HUES64 (cell line): Measurements from ENCODE around the gene SLC16A12.

Source experiments
- H3K27ac ChIP-seq: 2 replicates; pipeline ENCODE4 v1.7.0; 2013; ENCODE audit warnings: low read depth, low read length, inconsistent platforms
- H3K27me3 ChIP-seq: 2 replicates; pipeline ENCODE4 v1.6.1; 2013; ENCODE audit warnings: mild to moderate bottlenecking, low read length; ENCODE audit not compliant: insufficient read depth
- H3K36me3 ChIP-seq: 2 replicates; pipeline ENCODE4 v1.6.1; 2013; ENCODE audit warnings: mild to moderate bottlenecking, low read length; ENCODE audit not compliant: insufficient read depth
- H3K4me1 ChIP-seq: 2 replicates; pipeline ENCODE4 v1.6.1; 2013; ENCODE audit warnings: mild to moderate bottlenecking, low read length, moderate library complexity; ENCODE audit not compliant: insufficient read depth
- H3K4me3 ChIP-seq: 2 replicates; pipeline ENCODE4 v1.5.1; 2013; ENCODE audit warnings: mild to moderate bottlenecking, low read length, moderate library complexity
- H3K9ac ChIP-seq: 2 replicates; pipeline ENCODE4 v1.6.1; 2013; ENCODE audit warnings: mild to moderate bottlenecking, low read depth, low read length
- H3K9me3 ChIP-seq: 2 replicates; pipeline ENCODE4 v1.6.1; 2013; ENCODE audit warnings: low read depth, low read length; ENCODE audit not compliant: insufficient read depth
- WGBS: fragments of 150-250, 120-280 bp; methylation state at CpG from one replicate; pipeline ENCODE4 v1.1.7; 2013; ENCODE audit warnings: missing lambda C conversion rate; 5-methylcytosine and 5-hydroxymethylcytosine counted together

Gene SLC16A12

DNA sequence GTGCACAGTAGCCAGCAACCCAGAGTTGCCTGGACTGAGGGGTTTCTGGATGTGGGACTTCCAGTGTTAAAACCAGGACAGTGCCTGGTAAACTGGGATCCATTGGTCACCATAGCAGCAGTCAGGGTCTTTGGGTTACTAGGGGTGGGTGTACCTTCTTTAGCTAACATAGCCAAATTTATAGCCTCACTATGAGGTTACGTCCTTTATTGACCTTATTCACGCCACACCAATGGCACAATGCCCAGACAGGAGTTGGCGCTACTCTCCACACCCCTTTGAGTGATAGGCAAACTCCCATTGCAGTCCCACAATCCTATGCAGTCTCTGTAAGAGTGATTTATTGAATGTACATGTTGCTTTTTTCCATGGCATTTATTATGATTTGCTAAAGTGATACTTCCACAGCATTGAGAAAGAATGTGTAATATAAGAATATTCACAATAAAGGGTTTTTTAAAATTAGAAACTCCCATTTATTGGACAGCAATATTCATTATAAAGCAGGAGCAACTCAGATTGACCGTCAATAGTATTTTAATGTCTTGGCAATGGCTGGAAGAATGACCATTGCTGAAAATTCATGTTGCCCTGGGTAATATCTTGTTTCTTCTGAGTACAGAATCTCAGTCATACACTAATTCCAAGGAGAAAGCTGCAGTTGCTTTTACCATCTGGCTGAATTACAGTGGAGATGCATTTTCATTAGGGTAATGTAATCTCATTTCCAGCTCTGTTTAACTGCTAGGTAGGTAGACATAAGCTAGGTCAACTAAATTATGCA lies 95.0 kb downstream of the SLC16A12 start:
- no peak overlapping the region for H3K9ac ChIP-seq
- H3K27me3 ChIP-seq: no peaks in the 10 kb centered on the region
- 97% methylated on average over 4 of the region's 4 CpGs for WGBS
- H3K36me3 ChIP-seq: no peaks in the 10 kb centered on the region
- H3K27ac ChIP-seq: no peak overlapping the region
- H3K9me3 ChIP-seq: peaks cover 8% of the 10 kb centered on the region; the same call in 1 of the 2 replicates
- no peaks in the 10 kb centered on the region; the same call in 1 of the 2 replicates for H3K4me1 ChIP-seq
- H3K4me3 ChIP-seq: no peak overlapping the region

DNA sequence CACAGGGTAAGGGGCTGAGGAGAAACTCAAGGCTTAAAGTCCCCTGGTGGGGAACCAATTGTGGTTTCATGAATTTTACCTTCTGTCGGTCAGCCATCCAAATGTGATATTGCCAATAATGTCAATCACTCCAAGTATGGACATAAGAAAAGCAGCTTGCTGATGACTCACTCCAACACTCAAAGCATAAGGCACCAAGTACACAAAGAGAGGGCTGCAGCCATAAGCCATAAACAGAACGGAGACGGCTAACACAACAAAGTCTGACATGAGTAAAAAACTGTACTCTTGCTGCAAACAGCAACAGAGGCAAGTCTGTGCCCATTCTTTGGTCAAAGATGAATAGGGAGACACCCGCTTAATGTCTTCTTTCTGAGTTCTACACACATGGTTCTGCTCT lies 96.9 kb downstream of the SLC16A12 start:
- no peaks in the 10 kb centered on the region; the same call in none of the 2 replicates for H3K4me1 ChIP-seq
- H3K27me3 ChIP-seq: no peaks in the 10 kb centered on the region
- 94% methylated on average over 4 of the region's 4 CpGs for WGBS
- no peak overlapping the region for H3K27ac ChIP-seq
- H3K9me3 ChIP-seq: no peaks in the 10 kb centered on the region; the same call in 1 of the 2 replicates
- H3K9ac ChIP-seq: no peak overlapping the region
- H3K4me3 ChIP-seq: no peak overlapping the region
- no peaks in the 10 kb centered on the region for H3K36me3 ChIP-seq

DNA sequence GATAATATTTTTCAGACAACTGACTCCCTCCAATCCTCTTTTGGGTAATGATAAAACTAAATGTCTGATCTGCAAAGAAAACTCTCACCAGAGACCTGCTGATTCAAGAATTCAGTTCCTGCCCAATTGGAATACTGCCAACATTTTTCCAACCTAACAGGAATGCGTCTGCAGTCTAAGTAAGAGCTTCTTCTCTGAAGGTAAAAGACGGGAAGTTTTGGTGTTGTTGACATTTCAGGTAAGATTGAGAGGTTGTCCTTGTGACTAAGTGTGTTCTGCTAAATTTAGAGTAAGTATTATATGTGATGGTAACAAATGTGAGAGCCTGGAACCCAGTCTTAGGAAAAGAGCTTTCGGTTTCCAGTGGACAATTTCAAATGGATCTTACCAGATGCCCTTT lies 103.4 kb downstream of the SLC16A12 start:
- Histone ChIP-seq H3K9ac (no peak overlapping the region), H3K4me1 (peaks cover 10% of the 10 kb centered on the region), H3K27ac (no peak overlapping the region), H3K36me3 (no peaks in the 10 kb centered on the region), H3K9me3 (no peaks in the 10 kb centered on the region), H3K4me3 (no peak overlapping the region), H3K27me3 (no peaks in the 10 kb centered on the region)
- 90% methylated on average over 3 of the region's 3 CpGs for WGBS

DNA sequence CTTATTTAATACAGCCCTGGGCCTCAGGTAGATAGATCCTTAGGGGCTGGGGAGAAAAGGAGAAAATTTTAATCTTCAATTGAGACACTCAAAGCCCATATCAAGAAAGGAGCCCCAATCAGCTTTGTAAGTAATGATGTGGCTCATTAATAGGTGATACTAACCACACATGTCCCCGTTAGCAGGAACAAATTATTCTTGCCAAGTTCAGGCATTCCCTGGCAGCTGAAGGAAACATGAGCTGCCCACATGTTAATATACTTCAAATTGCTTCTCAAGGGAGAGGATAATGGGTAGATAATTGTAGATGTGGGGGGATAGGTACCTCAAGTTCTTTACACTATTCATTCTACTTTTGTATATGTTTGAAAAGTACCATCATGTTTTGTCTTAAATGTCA lies 106.5 kb downstream of the SLC16A12 start:
- Histone ChIP-seq H3K36me3 (no peaks in the 10 kb centered on the region), H3K27ac (no peak overlapping the region), H3K4me3 (no peak overlapping the region), H3K4me1 (peaks cover 10% of the 10 kb centered on the region), H3K27me3 (no peaks in the 10 kb centered on the region), H3K9me3 (no peaks in the 10 kb centered on the region), H3K9ac (no peak overlapping the region)
- WGBS: 100% methylated on average over 1 of the region's 1 CpG

DNA sequence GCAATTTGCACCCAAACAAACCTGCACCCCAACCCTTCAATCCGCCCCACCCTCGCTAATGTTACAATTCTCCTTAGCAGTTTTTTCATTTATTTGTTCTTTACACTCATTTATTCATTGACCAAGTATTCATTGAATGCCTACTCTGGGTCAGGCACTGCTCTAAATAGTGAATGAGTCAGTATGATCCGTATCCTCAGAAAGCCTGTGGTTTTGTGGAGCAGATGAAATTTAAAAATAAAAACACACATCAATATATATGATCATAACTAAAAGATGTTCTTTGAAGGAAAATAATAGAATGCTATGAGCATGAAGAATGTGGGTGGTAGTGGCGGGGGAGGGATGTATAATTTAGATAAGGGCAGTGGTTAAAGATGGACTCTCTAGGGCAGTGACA lies 107.8 kb downstream of the SLC16A12 start:
- H3K36me3 ChIP-seq: no peaks in the 10 kb centered on the region
- no peaks in the 10 kb centered on the region for H3K27me3 ChIP-seq
- 90% methylated on average over 3 of the region's 4 CpGs for WGBS
- peaks cover 10% of the 10 kb centered on the region for H3K4me1 ChIP-seq
- H3K9me3 ChIP-seq: no peaks in the 10 kb centered on the region
- H3K4me3 ChIP-seq: no peak overlapping the region
- H3K27ac ChIP-seq: no peak overlapping the region
- H3K9ac ChIP-seq: no peak overlapping the region

DNA sequence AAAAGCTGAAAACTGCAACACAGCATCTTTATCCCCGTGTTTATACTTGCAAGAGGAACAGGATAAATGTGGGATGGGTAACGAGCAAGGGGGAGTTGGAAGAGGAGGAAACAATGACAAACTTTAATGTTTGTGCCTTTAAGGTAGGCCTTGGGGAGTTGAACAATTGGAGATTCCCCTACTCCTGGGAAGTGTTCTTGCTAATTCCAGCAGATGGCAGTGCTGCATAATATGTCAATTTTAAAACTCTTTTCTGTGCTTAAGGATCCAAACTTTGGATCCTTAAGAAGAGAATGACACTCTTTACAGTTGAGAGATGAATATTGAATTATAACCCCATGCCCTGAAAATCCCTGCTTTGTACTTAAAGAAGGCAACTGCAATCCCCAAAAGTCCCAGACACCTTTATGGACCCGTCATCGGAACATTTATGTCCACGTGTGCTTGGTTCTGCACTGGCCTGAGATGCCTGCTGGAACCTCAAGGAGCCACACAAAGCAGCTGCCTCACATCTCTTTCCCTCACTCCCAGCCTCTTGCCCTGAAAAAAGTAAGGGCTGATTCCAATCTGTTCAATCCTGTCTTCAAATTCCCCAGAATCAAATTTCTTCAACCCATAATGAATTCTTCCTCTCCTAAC lies 109.0 kb downstream of the SLC16A12 start:
- Histone ChIP-seq H3K36me3 (no peaks in the 10 kb centered on the region), H3K27ac (no peak overlapping the region), H3K27me3 (no peaks in the 10 kb centered on the region), H3K9ac (no peak overlapping the region), H3K4me1 (peaks cover 10% of the 10 kb centered on the region), H3K4me3 (no peak overlapping the region), H3K9me3 (no peaks in the 10 kb centered on the region)
- 64% methylated on average over 5 of the region's 5 CpGs for WGBS

DNA sequence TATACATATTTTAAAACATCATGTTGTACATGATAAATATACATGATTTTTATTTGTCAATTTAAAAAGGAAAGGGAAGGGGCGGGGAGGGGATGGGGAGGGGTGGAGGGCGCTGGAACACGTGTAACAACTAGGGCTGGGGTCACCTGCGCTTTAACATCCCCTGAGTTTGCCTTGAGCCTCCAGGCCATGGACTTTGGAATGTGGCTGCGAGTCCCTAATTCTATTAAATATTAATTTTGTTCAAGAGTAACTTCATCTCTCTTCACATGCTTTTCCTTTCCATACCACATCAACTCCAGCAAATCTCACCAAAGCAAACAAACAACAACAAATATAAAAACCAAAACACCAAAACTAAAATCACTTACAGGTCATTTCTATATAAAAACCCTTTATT lies 110.4 kb downstream of the SLC16A12 start:
- 94% methylated on average over 4 of the region's 5 CpGs for WGBS
- Histone ChIP-seq H3K9me3 (no peaks in the 10 kb centered on the region), H3K36me3 (no peaks in the 10 kb centered on the region), H3K4me1 (peaks cover 10% of the 10 kb centered on the region), H3K9ac (no peak overlapping the region), H3K4me3 (no peak overlapping the region), H3K27me3 (no peaks in the 10 kb centered on the region), H3K27ac (no peak overlapping the region)

DNA sequence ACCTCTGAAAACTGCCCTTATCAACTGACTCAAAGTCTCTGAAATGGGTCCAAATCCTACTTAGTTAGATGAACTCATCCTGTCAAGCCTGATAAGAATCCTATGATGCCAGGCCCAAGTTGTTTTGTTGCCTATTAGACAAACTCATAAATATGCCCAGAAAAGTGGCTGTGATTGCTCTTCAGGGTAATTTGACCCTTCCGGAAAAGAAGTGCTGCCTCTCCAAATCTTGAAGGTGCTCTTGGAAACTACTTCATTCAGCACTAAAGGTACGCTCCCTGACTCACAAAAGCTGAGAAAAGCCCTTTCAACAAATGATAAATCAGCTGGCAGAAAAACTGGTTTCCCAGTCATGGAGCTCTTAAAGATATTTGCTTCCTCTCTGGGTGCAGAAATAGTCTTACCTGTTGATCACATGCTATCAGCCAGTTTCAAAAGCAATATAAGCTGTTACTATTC lies 114.3 kb downstream of the SLC16A12 start:
- WGBS: 96% methylated on average over 2 of the region's 2 CpGs
- Histone ChIP-seq H3K27ac (no peak overlapping the region), H3K4me3 (no peak overlapping the region), H3K27me3 (peaks cover 5% of the 10 kb centered on the region), H3K9ac (no peak overlapping the region), H3K9me3 (no peaks in the 10 kb centered on the region), H3K4me1 (peaks cover 16% of the 10 kb centered on the region), H3K36me3 (peaks cover 10% of the 10 kb centered on the region)

DNA sequence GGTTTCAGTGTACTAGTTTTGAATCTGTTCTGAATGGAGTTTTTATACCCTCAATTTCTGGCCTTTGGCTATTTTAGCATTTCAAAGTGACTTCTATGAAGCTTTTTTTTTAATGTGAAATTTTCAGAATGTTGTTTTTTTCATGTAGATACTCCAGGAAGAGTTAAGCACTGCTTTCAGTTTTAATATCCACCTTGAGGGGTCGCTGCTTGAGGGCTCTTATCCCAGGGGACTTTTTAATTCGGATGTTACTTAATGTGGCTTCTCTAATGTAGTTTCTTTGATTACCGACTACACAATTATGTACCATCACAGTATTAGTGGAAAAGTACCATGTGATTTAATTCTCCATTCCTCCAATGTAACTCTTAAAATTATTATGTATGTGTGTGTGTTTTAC lies 115.8 kb downstream of the SLC16A12 start:
- no peak overlapping the region for H3K27ac ChIP-seq
- no peak overlapping the region for H3K9ac ChIP-seq
- 11% methylated on average over 1 of the region's 3 CpGs for WGBS

DNA sequence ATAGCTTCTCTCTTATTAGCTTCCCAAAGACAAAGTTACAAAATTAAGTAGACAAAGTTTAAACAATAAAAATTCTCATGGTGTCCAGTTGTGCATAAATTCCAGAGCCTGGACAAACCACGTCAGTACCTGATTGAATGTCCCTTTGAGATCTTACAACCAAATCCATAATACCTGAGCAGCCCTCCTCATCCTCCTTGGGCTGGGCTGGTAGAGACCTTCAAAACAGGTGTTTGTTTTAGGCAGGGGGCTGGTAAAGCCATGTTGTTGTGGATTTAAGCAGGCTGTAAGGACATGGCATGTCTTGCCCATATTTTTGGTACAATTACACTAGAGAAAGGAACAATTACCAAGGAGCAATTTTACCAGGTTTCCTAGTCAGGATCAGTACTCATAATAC lies 118.9 kb downstream of the SLC16A12 start:
- peaks cover 10% of the 10 kb centered on the region for H3K36me3 ChIP-seq
- peaks cover 16% of the 10 kb centered on the region for H3K4me1 ChIP-seq
- H3K27me3 ChIP-seq: peaks cover 32% of the 10 kb centered on the region
- no peak overlapping the region for H3K27ac ChIP-seq
- no peak overlapping the region for H3K4me3 ChIP-seq
- no peaks in the 10 kb centered on the region for H3K9me3 ChIP-seq
- H3K9ac ChIP-seq: no peak overlapping the region
- WGBS: 93% methylated on average over 1 of the region's 1 CpG

More for the DNA sequence above, 115.8 kb downstream of the SLC16A12 start:
- no peaks in the 10 kb centered on the region for H3K9me3 ChIP-seq
- H3K36me3 ChIP-seq: peaks cover 10% of the 10 kb centered on the region
- H3K4me3 ChIP-seq: no peak overlapping the region
- H3K27me3 ChIP-seq: peaks cover 20% of the 10 kb centered on the region
- H3K4me1 ChIP-seq: peaks cover 16% of the 10 kb centered on the region
